ENCODE measurements around the gene TBRG4.

DNA sequence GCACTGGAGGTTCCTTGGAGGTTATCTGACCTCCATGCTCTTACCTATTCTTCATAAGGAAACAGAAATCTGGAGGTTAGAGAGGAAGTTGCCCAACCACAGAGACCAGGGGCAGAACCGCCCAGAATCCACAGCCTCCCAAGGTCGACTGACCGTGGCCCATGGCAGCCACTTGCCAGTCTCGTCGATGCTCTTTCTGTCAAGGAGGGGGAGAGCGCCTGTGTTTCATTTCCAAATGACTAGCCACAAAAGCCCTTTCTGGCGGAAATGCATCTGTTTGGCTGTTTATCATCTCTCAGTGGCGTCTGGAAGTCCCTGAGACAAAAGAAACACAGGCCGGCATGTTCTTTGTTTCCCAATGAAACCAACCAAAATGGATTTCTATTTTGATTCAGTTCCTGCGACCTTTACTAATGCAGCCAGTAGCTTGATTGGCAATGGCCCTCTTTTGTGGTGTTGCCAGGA lies 49.0 kb upstream of the TBRG4 start:
- no peak for TF ChIP-seq CTCF (IDR thresholded peaks at IDR 0.05; ENCODE audit: insufficient read depth, low read length)
- TF ChIP-seq, protein P1, sequence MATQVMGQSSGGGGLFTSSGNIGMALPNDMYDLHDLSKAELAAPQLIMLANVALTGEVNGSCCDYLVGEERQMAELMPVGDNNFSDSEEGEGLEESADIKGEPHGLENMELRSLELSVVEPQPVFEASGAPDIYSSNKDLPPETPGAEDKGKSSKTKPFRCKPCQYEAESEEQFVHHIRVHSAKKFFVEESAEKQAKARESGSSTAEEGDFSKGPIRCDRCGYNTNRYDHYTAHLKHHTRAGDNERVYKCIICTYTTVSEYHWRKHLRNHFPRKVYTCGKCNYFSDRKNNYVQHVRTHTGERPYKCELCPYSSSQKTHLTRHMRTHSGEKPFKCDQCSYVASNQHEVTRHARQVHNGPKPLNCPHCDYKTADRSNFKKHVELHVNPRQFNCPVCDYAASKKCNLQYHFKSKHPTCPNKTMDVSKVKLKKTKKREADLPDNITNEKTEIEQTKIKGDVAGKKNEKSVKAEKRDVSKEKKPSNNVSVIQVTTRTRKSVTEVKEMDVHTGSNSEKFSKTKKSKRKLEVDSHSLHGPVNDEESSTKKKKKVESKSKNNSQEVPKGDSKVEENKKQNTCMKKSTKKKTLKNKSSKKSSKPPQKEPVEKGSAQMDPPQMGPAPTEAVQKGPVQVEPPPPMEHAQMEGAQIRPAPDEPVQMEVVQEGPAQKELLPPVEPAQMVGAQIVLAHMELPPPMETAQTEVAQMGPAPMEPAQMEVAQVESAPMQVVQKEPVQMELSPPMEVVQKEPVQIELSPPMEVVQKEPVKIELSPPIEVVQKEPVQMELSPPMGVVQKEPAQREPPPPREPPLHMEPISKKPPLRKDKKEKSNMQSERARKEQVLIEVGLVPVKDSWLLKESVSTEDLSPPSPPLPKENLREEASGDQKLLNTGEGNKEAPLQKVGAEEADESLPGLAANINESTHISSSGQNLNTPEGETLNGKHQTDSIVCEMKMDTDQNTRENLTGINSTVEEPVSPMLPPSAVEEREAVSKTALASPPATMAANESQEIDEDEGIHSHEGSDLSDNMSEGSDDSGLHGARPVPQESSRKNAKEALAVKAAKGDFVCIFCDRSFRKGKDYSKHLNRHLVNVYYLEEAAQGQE (IDR thresholded peaks at IDR 0.05; ENCODE audit: insufficient replicate concordance, low read depth): no peak
- TF ChIP-seq POLR2AphosphoS5 (IDR thresholded peaks at IDR 0.05; ENCODE audit: low read depth): no peak
- no peak for TF ChIP-seq GABPA (IDR thresholded peaks at IDR 0.05; ENCODE audit: low read depth)
